H1 (cell line): ENCODE measurements around the gene OVCA2. TPM values are rescaled to one million over a fixed set of nuclear protein-coding genes. Genes with fewer than 3 reads are reported as not detected.

ENCODE experiments used
- microRNA counts: library from miRNA; unstranded; fragments of <30 nt; microRNA quantifications from one replicate; lab custom pipeline; 2015
- microRNA-seq, 2 experiments: library from miRNA; unstranded; fragments of <30 nt; microRNA quantifications; one replicate each; pipeline versions ENCODE4 to v1.2.0, GENCODE V29; 2016 to 2020; ENCODE audit warnings: borderline microRNAs expressed in 2 of 2, borderline number of aligned reads in 2 of 2, borderline replicate concordance in 1 of 2
- polyA plus RNA-seq, 7 experiments: library from polyadenylated mRNA; depleted of rRNA in 3 of 7; stranded (reverse) in 5 of 7; unstranded in 2 of 7; fragments of >200 nt in 5 of 7; fragments of 200-250 nt in 2 of 7; gene quantifications; 1 replicate in 5 of 7; 2 replicates in 1 of 7; 4 replicates in 1 of 7; pipeline versions ENCODE4 v1.2.1 to v1.2.3, GENCODE V29; 2011 to 2013; ENCODE audit warnings: missing spikeins in 2 of 7, mixed read lengths in 2 of 7
- small RNA-seq: library from polyadenylated mRNA; stranded (forward); fragments of <200 nt; extraction: miRNeasy Mini kit (QIAGEN cat#:217004); gene quantifications from one replicate; pipeline ENCODE3, GENCODE V24; 2013; ENCODE audit not compliant: insufficient read depth
- total RNA-seq: library from RNA; stranded (reverse); fragmentation: NEBNext Ultra II Directional; extraction: Animal tissue kit (Norgen Biotek cat#: 25700); gene quantifications from 2 replicates; pipeline ENCODE4 v1.2.1, GENCODE V29; 2021

OVCA2 gene
- total and polyA plus RNA-seq, 2 of the 8 experiments (the other 6 are each of a cell fraction or from before 2014, with no cell fraction given) = 15.3 to 37.0 TPM

MicroRNA genes within 50 kb of the gene (microRNA counts, 767-probe panel; counts per million panel counts)
- microRNA hsa-miR-132-3p (lab: Ali Mortazavi, UCI) = 879 counts per million, percentile 95 among the panel's probes with 10 or more counts
- 879 counts per million, percentile 95 among the panel's probes with 10 or more counts for microRNA hsa-miR-212-3p (lab: Ali Mortazavi, UCI)

Small RNAs within 50 kb of the gene (microRNA-seq; reads per million reads assigned to microRNA genes)
- gene MIR132 = 9.5 to 10.1 reads per million in 2 experiments
- 0 to 0.46 reads per million in 2 experiments for gene MIR212

Small RNAs within 50 kb of the gene (small RNA-seq; reads per million reads assigned to genes)
- gene AC090617.9 (not detected), gene MIR132 (12.3 reads per million, percentile 86 among the genes with 10 or more reads in this experiment), gene MIR212 (5.5 reads per million, percentile 65 among the genes with 10 or more reads in this experiment), gene OVCA2 (not detected)

Other genes starting within 250 kb of the OVCA2 start
- gene SMYD4, start 212.1 kb upstream of the OVCA2 start, total RNA-seq = 22.0 and 23.4 TPM in 2 replicates
- 10.5 and 11.3 TPM in 2 replicates for gene SMYD4, start 212.1 kb upstream of the OVCA2 start, polyA plus RNA-seq (2011; rRNA removed)
- 181 and 194 TPM in 2 replicates for gene RPA1, start 212.0 kb upstream of the OVCA2 start, total RNA-seq
- 56.0 and 79.1 TPM in 2 replicates for gene RPA1, start 212.0 kb upstream of the OVCA2 start, polyA plus RNA-seq (2011; rRNA removed)
- gene RTN4RL1, start 16.7 kb upstream of the OVCA2 start, total RNA-seq = 0.11 TPM in 1 of 2 replicates, not detected in the other
- 0.09 and 0.11 TPM in 2 replicates for gene RTN4RL1, start 16.7 kb upstream of the OVCA2 start, polyA plus RNA-seq (2011; rRNA removed)
- 24.9 and 27.1 TPM in 2 replicates for gene DPH1, start 11.9 kb upstream of the OVCA2 start, total RNA-seq
- 30.0 and 48.3 TPM in 2 replicates for gene DPH1, start 11.9 kb upstream of the OVCA2 start, polyA plus RNA-seq (2011; rRNA removed)
- 0.09 and 0.19 TPM in 2 replicates for gene HIC1, start 13.1 kb downstream of the OVCA2 start, total RNA-seq
- 0.06 and 0.11 TPM in 2 replicates for gene HIC1, start 13.1 kb downstream of the OVCA2 start, polyA plus RNA-seq (2011; rRNA removed)